Activated B cell treated with CpG ODN at 0.5 μM for 24 hours (primary cell): ENCODE results near the gene BCO2. TPM values are rescaled to one million over a fixed set of nuclear protein-coding genes. Genes with fewer than 3 reads are reported as not detected.
"Not testable (repeated sequence)": the region's sequence is repeated elsewhere in the genome, so short reads cannot be mapped to it uniquely, and the experiment has no call there.

Source experiments
- ATAC-seq: fragments of 200-7000 bp; cut with Tn5 transposase; one replicate; pipeline ENCODE4 v1.10.0; 2021; ENCODE audit warnings: low read depth, mild to moderate bottlenecking, moderate library complexity
- CTCF ChIA-PET: fragments of 350-600 bp; sonication (Branson Sonifier 250); formaldehyde crosslinking; loops from one replicate; lab custom pipeline; 2021; ENCODE audit warnings: antibody characterized with exemption; lab: Charles Lee
- POLR2A ChIA-PET: fragments of 350-600 bp; sonication (Branson Sonifier 250); formaldehyde crosslinking; loops from one replicate; lab custom pipeline; 2021; ENCODE audit warnings: antibody characterized with exemption; lab: Charles Lee
- DNase-seq: peaks from one replicate; pipeline ENCODE4 v3.0.0; 2022
- H3K27ac Mint-ChIP-seq: one replicate; pipeline ENCODE4 v1.8.0; 2020; ENCODE audit warnings: mixed read lengths
- H3K27me3 Mint-ChIP-seq: one replicate; pipeline ENCODE4 v1.8.0; 2021; ENCODE audit warnings: mixed read lengths
- H3K36me3 Mint-ChIP-seq: one replicate; pipeline ENCODE4 v1.8.0; 2021; ENCODE audit warnings: low read depth, mixed read lengths
- H3K4me1 Mint-ChIP-seq: one replicate; pipeline ENCODE4 v1.8.0; 2021; ENCODE audit warnings: mixed read lengths
- H3K4me3 Mint-ChIP-seq: one replicate; pipeline ENCODE4 v1.8.0; 2020; ENCODE audit warnings: mild to moderate bottlenecking, mixed read lengths
- H3K9me3 Mint-ChIP-seq: one replicate; pipeline ENCODE4 v1.8.0; 2020; ENCODE audit warnings: mixed read lengths
- CTCF ChIP-seq: fragments of 200-600 bp; IDR thresholded peaks from one replicate; pipeline ENCODE4 v1.8.0; 2022; ENCODE audit warnings: antibody characterized with exemption, mild to moderate bottlenecking
- intact Hi-C: fragments of 100-400 bp; cut with micrococcal nuclease; formaldehyde crosslinking; loops from one replicate; pipeline ENCODE4 v1.15.1; 2024
- total RNA-seq: library from RNA; stranded (reverse); gene quantifications from 2 replicates; pipeline ENCODE4 v1.2.3, GENCODE V29; 2022

The BCO2 gene
- total RNA-seq, 1 donor from 2014 or later: 1.4 TPM

DNA sequence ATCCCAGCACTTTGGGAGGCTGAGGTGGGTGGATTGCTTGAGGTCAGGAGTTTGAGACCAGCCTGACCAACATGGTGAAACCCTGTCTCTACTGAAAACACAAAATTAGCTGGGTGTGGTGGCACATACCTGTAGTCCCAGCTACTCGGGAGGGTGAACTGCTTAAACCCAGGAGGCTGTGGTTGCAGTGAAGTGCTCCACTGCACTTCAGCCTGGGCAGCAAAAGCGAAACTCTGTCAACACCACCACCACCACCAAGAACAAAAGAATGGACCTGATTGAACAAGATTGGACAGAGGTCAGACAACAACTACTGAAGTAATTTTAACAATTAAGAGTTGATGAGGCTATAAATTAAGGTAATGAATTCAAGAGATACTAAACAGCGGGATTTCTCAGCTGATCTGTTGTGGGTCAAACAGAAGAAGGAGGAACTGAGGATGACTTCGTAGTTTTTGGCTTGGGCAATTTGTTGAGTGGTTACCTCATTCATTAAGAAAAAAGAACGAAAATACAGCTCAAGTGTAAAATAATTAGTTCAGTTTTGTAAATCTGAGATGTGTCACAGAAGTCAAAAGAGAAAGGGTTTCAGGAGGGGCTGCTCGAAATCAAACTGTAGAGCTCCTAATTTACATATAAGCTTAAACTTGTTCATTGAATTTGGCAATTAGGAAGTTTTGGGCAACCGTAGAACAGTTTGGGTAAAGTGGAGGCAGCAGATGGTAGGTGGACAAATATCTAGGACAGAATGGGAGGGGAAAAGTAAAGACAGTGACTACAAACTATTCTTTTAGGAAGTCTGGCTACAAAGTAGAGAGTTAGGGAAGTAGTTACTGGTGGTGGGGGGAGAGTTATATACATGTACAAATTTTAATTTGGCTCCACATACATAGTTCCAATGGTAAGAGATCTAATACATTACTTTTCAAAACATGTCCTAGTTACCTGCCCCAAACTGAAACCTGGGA is 15.9 kb upstream of the BCO2 start:
- Mint-ChIP-seq H3K27me3 (peaks cover 11% of the 10 kb centered on the region), H3K4me3 (no peak overlapping the region), H3K4me1 (peaks cover 9% of the 10 kb centered on the region), H3K27ac (no peak overlapping the region), H3K36me3 (no peaks in the 10 kb centered on the region), H3K9me3 (no peaks in the 10 kb centered on the region)
- ChIA-PET POLR2A (no interaction called here), CTCF (no interaction called here)
- intact Hi-C loops: no loop called here
- no peak for TF ChIP-seq CTCF
- ATAC-seq (no peak), DNase-seq (no peak)

DNA sequence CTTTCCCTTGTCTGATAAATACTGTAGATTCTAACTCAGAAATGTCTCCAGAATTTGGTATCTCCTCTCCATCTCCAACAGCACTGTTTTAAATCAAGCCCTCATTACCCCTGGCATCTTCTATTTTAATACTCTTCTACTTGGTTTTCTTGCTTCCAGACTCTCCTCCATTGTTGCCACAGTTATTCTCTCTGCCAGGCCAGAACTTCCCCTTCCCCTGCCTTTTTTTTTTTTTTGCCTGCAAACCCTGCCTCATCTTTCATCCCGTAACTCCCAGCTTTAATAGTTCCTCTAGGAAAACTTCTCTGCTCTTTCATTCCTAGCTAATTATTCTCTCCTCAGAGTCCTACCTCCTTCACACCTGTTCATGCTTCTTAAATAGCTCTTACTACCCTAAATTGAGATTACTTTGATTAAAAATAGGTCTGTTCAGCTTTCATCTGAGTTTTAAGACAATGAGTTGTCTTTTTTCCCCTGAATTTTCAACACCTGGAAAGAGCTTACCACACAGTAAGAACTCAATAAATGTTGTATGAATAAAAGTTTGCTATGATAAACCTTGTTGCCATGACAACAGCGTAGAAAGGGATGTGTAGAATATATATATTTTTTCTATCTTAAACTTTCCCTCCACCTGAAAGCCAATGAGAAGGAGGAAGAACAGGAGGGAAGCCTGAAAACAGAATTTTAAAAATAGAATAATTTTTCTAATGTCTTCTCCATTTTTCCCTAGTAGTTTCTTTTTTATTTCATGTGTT is 15.0 kb upstream of the BCO2 start:
- Mint-ChIP-seq H3K9me3 (no peaks in the 10 kb centered on the region), H3K27me3 (peaks cover 11% of the 10 kb centered on the region), H3K4me3 (no peak overlapping the region), H3K4me1 (peaks cover 9% of the 10 kb centered on the region), H3K36me3 (no peaks in the 10 kb centered on the region), H3K27ac (no peak overlapping the region)
- no peak for TF ChIP-seq CTCF
- ATAC-seq (no peak), DNase-seq (no peak)
- ChIA-PET POLR2A (no interaction called here), CTCF (no interaction called here)
- intact Hi-C loops: no loop called here

- no peak for DNase-seq
- intact Hi-C loops: no loop called here
- Mint-ChIP-seq H3K27ac (no peak overlapping the region), H3K4me1 (peaks cover 9% of the 10 kb centered on the region), H3K27me3 (peaks cover 12% of the 10 kb centered on the region), H3K36me3 (no peaks in the 10 kb centered on the region), H3K4me3 (no peak overlapping the region), H3K9me3 (no peaks in the 10 kb centered on the region)
- CTCF ChIA-PET: no interaction called here
- ATAC-seq: no peak
- POLR2A ChIA-PET: no interaction called here
- TF ChIP-seq CTCF: no peak
Measured at GRCh38 chr11:112161012-112161411, 14.3 kb upstream of the BCO2 start.

DNA sequence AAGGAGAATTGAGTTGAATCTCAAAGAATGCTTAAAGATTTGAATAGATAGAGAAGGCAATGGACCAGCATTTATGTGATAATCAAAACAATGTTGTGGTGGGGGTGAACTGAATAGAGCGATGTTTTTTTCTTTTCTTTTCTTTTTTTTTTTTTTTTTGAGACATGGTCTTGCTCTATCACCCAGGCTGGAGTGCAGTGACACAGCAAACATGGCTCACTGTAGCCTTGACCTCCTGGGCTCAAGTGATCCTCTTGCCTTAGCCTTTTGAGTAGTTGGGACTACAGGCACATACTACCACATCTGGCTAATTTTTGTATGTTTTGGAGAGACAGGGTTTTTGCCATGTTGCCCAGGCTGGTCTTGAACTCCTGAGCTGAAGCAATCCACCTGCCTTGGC is 13.1 kb upstream of the BCO2 start:
- ATAC-seq, intact Hi-C loops, H3K27ac Mint-ChIP-seq, DNase-seq, CTCF ChIA-PET, H3K36me3 Mint-ChIP-seq, H3K4me1 Mint-ChIP-seq, POLR2A ChIA-PET, H3K4me3 Mint-ChIP-seq, H3K9me3 Mint-ChIP-seq: not testable (repeated sequence)
- peaks cover 16% of the 10 kb centered on the region for H3K27me3 Mint-ChIP-seq

- ATAC-seq (no peak), DNase-seq (no peak)
- CTCF ChIA-PET: no interaction called here
- TF ChIP-seq CTCF: no peak
- H3K36me3 Mint-ChIP-seq: no peaks in the 10 kb centered on the region
- no peak overlapping the region for H3K4me3 Mint-ChIP-seq
- H3K9me3 Mint-ChIP-seq: no peaks in the 10 kb centered on the region
- no peak overlapping the region for H3K27ac Mint-ChIP-seq
- intact Hi-C loops: no loop called here
- H3K27me3 Mint-ChIP-seq: peaks cover 17% of the 10 kb centered on the region
- peaks cover 9% of the 10 kb centered on the region for H3K4me1 Mint-ChIP-seq
- POLR2A ChIA-PET: no interaction called here
Measured at GRCh38 chr11:112162761-112163546, 12.4 kb upstream of the BCO2 start.
